ENCODE data around the gene NKX3-2.

The NKX3-2 gene

DNA sequence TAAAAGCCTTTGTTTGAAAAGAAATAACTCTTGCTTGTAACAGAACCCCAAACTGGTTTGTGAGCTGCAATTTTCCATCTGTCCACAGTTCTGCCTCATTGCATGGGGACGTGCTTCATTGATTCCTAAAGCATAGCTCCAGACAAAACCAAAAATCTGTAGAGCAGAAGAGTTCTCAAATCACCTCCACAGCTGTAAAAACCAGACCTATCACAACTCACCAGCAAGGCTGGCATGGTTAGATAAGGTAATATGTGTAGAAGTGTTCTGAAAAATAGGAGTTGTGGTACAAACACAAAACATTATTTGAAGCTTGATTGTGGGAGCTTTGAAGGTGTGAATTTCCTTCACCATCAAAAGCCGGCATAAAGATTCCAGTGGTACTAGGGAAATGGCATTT is 47.7 kb downstream of the NKX3-2 start:
- no peak for DNase-seq

DNA sequence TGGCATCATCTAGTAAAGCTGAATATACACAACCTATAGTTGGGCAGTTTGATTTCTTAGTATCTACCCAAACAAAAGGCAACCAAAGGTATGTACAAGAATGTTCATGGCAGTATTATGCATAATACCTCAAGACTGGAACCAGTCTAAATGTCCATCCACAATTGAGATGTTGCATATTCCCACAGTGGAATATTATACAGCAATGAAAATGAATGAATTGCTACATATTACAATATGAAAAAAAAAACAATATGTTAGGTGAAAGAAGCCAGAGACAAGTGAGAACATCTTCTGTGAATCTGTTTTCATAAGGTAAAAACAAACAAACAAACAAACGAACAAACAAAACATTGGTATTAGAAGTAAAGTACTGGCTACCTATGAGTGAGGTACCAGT is 48.6 kb downstream of the NKX3-2 start:
- no peak for DNase-seq

DNA sequence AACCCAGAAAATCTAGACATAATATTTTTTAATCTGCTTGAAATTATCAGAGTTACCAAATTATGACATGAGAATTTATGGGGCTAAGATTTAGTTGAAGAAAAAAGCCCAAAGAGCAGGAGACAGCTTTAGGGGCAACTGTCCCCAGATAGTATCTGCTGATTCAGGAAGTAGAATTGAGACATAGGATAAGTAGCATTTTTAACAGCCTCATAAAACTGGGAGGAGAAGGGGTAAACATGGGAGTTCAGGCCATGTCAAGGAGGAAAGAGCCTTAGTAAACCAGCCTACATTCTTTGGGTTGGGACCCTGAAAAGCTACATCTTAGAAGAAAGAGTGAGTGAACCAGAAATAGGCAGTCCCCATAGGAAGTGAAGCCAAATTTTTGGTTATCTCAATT is 50.5 kb downstream of the NKX3-2 start:
- DNase-seq, result no peak

DNA sequence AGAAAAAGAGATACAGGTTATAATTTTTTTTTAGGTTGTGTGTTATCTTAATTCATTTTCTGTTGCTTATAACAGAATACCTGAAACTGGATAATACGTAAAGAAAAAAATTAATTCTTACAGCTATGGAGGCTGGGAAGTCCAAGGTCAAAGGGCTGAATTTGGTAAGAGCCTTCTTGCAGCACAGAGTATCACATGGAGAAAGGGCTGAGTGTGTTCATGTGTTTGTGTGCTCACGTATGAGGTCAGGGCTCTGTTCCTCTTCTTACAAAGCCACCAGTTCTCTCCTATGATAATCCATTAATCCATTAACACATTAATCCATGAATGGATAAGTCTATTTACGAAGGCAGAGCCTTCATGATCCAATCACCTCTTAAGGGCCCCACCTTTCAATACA is 51.6 kb downstream of the NKX3-2 start:
- no peak for DNase-seq

All from NCI-H1694 treated with DMSO at 0.1 percent for 48 hours (cell line).